ENCODE data around the gene RYR3.

The RYR3 gene

DNA sequence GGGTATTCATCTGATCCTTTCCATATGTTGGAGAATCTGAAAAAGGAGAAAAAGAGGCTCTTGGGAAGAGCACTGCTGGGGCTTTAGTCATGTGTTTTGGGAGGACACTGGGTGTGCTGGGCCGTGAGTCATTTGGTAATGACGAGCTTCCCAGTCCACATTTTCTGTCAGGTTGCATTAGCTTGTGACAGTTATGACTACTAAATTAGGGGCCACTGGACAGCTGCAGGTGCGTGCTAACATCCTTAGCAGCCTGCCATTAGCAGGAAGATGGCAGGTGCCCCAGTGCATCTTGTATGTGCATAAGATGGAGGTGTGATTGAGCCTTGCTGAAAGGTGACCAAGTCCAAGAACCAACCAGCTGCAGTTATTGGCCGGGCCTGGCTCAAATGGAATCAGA, 242.4 kb downstream of the RYR3 start:
- Histone ChIP-seq H3K4me2 (ENCODE audit: low read length, poor library complexity, severe bottlenecking) (no peak overlapping the region), H4K8ac (ENCODE audit: low read length) (no peak overlapping the region), H2BK5ac (ENCODE audit: low read depth, low read length, poor library complexity, severe bottlenecking) (no peak overlapping the region), H3K4me3 (ENCODE audit: insufficient read depth in 1 of 2, low read depth in 1 of 2, low read length in 2 of 2) (no peak overlapping the region), H3K9ac (ENCODE audit: low read length) (no peak overlapping the region), H3K18ac (ENCODE audit: low read depth in 1 of 2, low read length in 2 of 2) (no peak overlapping the region), H3K79me1 (replicated peaks; ENCODE audit: low read length, poor library complexity, severe bottlenecking) (no peaks in the 10 kb centered on the region), H3K4ac (ENCODE audit: low read depth in 1 of 2, low read length in 2 of 2) (no peak overlapping the region), H2AK5ac (ENCODE audit: low read length, severe bottlenecking) (no peak overlapping the region), H3K36me3 (ENCODE audit: control insufficient read depth in 1 of 2, insufficient read depth in 2 of 2, low read depth in 1 of 2, low read length in 2 of 2) (peaks cover 0 to 20% of the 10 kb centered on the region in 2 experiments), H3K9me3 (ENCODE audit: control insufficient read depth, low read length) (peaks cover 45% of the 10 kb centered on the region), H2BK15ac (ENCODE audit: low read depth, poor library complexity, severe bottlenecking) (no peak overlapping the region), H2BK120ac (ENCODE audit: low read depth, low read length) (no peak overlapping the region), H2BK12ac (ENCODE audit: low read length in 2 of 2) (no peak overlapping the region), H3K4me1 (ENCODE audit: control insufficient read depth, insufficient read depth, low read depth, low read length) (no peaks in the 10 kb centered on the region), H3K27me3 (ENCODE audit: control insufficient read depth in 1 of 2, insufficient read depth in 1 of 2, low read length in 2 of 2) (peaks cover 0 to 4% of the 10 kb centered on the region in 2 experiments), H4K91ac (ENCODE audit: low read length) (no peak overlapping the region), H3K14ac (ENCODE audit: low read length in 2 of 2) (no peak overlapping the region), H3K27ac (ENCODE audit: low read length, poor library complexity, severe bottlenecking) (no peak overlapping the region), H2AFZ (ENCODE audit: low read depth, low read length) (no peak overlapping the region), H3K23ac (ENCODE audit: low read length in 2 of 2) (no peak overlapping the region)
- no peak for DNase-seq
- WGBS, result 55% methylated on average over 3 of the region's 4 CpGs

DNA sequence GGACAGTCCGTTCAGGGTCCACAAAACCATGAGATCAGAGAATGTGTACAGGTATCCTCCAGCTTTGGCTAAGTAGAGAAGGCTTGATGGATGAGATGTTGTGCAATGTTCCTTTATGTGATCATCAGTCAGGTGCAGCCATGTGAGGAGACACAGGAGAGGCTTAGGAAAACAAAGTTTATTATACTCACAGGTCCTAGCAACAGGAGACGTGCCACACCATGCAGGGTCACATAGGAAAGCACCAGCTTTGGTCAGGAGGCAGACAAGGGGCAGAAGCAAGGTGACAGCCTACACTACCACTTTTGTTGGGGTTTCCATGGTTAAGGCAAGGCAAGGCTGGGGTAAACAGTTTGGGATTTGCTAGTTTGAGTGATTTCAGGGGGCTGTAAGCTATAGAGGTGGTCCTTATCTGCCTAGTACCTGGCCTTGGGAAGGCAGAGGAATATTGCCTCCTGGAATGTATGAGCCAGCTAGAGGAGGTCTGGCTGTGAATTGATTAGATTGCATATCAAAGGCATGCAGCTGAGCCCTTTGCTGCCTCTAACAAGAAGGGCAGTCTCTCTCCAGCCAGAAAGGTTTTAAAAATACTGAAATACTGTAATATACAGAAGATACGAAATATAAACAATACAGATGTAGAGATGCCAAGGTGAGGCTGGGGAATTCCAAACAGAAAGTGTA, 248.6 kb downstream of the RYR3 start:
- no peak overlapping the region for H2AFZ ChIP-seq (ENCODE audit: low read depth, low read length)
- peaks cover 0 to 5% of the 10 kb centered on the region in 2 experiments for H3K36me3 ChIP-seq (ENCODE audit: control insufficient read depth in 1 of 2, insufficient read depth in 2 of 2, low read depth in 1 of 2, low read length in 2 of 2)
- no peak overlapping the region for H2BK15ac ChIP-seq (ENCODE audit: low read depth, poor library complexity, severe bottlenecking)
- no peak overlapping the region for H3K23ac ChIP-seq (ENCODE audit: low read length in 2 of 2)
- no peak overlapping the region for H2BK12ac ChIP-seq (ENCODE audit: low read length in 2 of 2)
- WGBS, result 27% methylated on average over 3 of the region's 3 CpGs
- H3K14ac ChIP-seq (ENCODE audit: low read length in 2 of 2), result no peak overlapping the region
- peaks cover 2% of the 10 kb centered on the region for H3K4me1 ChIP-seq (ENCODE audit: control insufficient read depth, insufficient read depth, low read depth, low read length)
- H2AK5ac ChIP-seq (ENCODE audit: low read length, severe bottlenecking), result no peak overlapping the region
- no peak overlapping the region for H4K91ac ChIP-seq (ENCODE audit: low read length)
- no peak overlapping the region for H3K9ac ChIP-seq (ENCODE audit: low read length)
- H3K9me3 ChIP-seq (ENCODE audit: control insufficient read depth, low read length), result peaks cover 5% of the 10 kb centered on the region
- H4K8ac ChIP-seq (ENCODE audit: low read length), result no peak overlapping the region
- no peak overlapping the region for H2BK5ac ChIP-seq (ENCODE audit: low read depth, low read length, poor library complexity, severe bottlenecking)
- H3K27ac ChIP-seq (ENCODE audit: low read length, poor library complexity, severe bottlenecking), result no peak overlapping the region
- no peak overlapping the region for H3K4me2 ChIP-seq (ENCODE audit: low read length, poor library complexity, severe bottlenecking)
- DNase-seq, result no peak
- no peak overlapping the region for H3K4me3 ChIP-seq (ENCODE audit: insufficient read depth in 1 of 2, low read depth in 1 of 2, low read length in 2 of 2)
- H3K18ac ChIP-seq (ENCODE audit: low read depth in 1 of 2, low read length in 2 of 2), result no peak overlapping the region
- H2BK120ac ChIP-seq (ENCODE audit: low read depth, low read length), result no peak overlapping the region
- peaks cover 4 to 39% of the 10 kb centered on the region in 2 experiments for H3K27me3 ChIP-seq (ENCODE audit: control insufficient read depth in 1 of 2, insufficient read depth in 1 of 2, low read length in 2 of 2)
- H3K79me1 ChIP-seq (replicated peaks; ENCODE audit: low read length, poor library complexity, severe bottlenecking), result no peaks in the 10 kb centered on the region
- H3K4ac ChIP-seq (ENCODE audit: low read depth in 1 of 2, low read length in 2 of 2), result no peak overlapping the region

DNA sequence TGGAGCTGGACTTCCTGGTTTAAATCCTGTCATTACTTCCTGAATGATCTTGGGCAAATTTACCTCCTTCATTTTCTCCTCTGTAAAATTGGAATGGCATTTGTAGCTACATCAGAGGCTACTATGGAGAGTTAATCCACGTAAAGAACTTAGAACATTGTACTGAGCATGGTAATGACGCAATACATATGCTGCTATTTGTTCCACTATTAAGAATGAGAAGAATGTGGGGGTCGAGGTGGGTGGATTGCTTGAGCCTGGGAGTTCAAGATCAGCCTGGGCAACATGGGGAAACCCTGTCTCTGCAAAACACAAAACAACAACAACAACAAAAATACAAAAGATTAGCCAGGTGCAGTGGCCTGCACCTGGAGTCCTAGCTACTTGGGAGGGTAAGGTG, 250.6 kb downstream of the RYR3 start:
- Histone ChIP-seq H3K18ac (ENCODE audit: low read depth in 1 of 2, low read length in 2 of 2) (no peak overlapping the region), H3K4me1 (ENCODE audit: control insufficient read depth, insufficient read depth, low read depth, low read length) (peaks cover 2% of the 10 kb centered on the region), H3K27ac (ENCODE audit: low read length, poor library complexity, severe bottlenecking) (no peak overlapping the region), H2BK15ac (ENCODE audit: low read depth, poor library complexity, severe bottlenecking) (no peak overlapping the region), H3K27me3 (ENCODE audit: control insufficient read depth in 1 of 2, insufficient read depth in 1 of 2, low read length in 2 of 2) (peaks cover 4 to 44% of the 10 kb centered on the region in 2 experiments), H2AK5ac (ENCODE audit: low read length, severe bottlenecking) (no peak overlapping the region), H3K9ac (ENCODE audit: low read length) (no peak overlapping the region), H3K9me3 (ENCODE audit: control insufficient read depth, low read length) (peaks cover 10% of the 10 kb centered on the region), H2AFZ (ENCODE audit: low read depth, low read length) (no peak overlapping the region), H3K79me1 (replicated peaks; ENCODE audit: low read length, poor library complexity, severe bottlenecking) (no peaks in the 10 kb centered on the region), H3K4ac (ENCODE audit: low read depth in 1 of 2, low read length in 2 of 2) (no peak overlapping the region), H3K36me3 (ENCODE audit: control insufficient read depth in 1 of 2, insufficient read depth in 2 of 2, low read depth in 1 of 2, low read length in 2 of 2) (peaks cover 0 to 4% of the 10 kb centered on the region in 2 experiments), H4K91ac (ENCODE audit: low read length) (no peak overlapping the region), H3K4me3 (ENCODE audit: insufficient read depth in 1 of 2, low read depth in 1 of 2, low read length in 2 of 2) (no peak overlapping the region), H3K4me2 (ENCODE audit: low read length, poor library complexity, severe bottlenecking) (no peak overlapping the region), H3K23ac (ENCODE audit: low read length in 2 of 2) (no peak overlapping the region), H4K8ac (ENCODE audit: low read length) (no peak overlapping the region), H3K14ac (ENCODE audit: low read length in 2 of 2) (no peak overlapping the region), H2BK120ac (ENCODE audit: low read depth, low read length) (no peak overlapping the region), H2BK5ac (ENCODE audit: low read depth, low read length, poor library complexity, severe bottlenecking) (no peak overlapping the region), H2BK12ac (ENCODE audit: low read length in 2 of 2) (no peak overlapping the region)
- DNase-seq, result no peak
- WGBS, result no CpG with 5 or more reads among the region's 3 CpGs

DNA sequence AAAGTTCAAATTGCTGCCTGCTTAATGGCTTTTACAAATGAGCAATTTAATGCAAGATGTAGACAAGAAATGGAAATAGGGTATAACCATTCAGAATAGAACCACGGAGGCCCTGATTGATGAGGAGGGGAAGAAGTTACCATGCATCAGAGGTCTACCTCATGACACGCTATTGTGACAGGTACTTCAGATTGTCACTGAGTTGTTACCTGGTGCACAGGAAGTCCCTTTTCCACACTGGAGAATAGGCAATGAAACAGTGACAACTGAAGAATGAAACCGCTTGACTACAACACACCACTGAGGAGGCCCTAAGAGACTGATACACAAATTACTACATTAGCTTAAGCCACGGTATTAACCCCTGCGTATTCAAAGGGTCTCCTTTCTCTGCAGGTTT, 251.2 kb downstream of the RYR3 start:
- H3K27me3 ChIP-seq (ENCODE audit: control insufficient read depth in 1 of 2, insufficient read depth in 1 of 2, low read length in 2 of 2), result peaks cover 4 to 42% of the 10 kb centered on the region in 2 experiments
- no peak for DNase-seq

More for the DNA sequence above, 251.2 kb downstream of the RYR3 start:
- Histone ChIP-seq H2BK15ac (ENCODE audit: low read depth, poor library complexity, severe bottlenecking) (no peak overlapping the region), H4K8ac (ENCODE audit: low read length) (no peak overlapping the region), H3K23ac (ENCODE audit: low read length in 2 of 2) (no peak overlapping the region), H3K4me2 (ENCODE audit: low read length, poor library complexity, severe bottlenecking) (no peak overlapping the region), H3K79me1 (replicated peaks; ENCODE audit: low read length, poor library complexity, severe bottlenecking) (no peaks in the 10 kb centered on the region), H2AK5ac (ENCODE audit: low read length, severe bottlenecking) (no peak overlapping the region), H2BK12ac (ENCODE audit: low read length in 2 of 2) (no peak overlapping the region), H2AFZ (ENCODE audit: low read depth, low read length) (no peak overlapping the region), H3K14ac (ENCODE audit: low read length in 2 of 2) (no peak overlapping the region), H4K91ac (ENCODE audit: low read length) (no peak overlapping the region), H3K18ac (ENCODE audit: low read depth in 1 of 2, low read length in 2 of 2) (no peak overlapping the region), H2BK5ac (ENCODE audit: low read depth, low read length, poor library complexity, severe bottlenecking) (no peak overlapping the region), H2BK120ac (ENCODE audit: low read depth, low read length) (no peak overlapping the region), H3K9me3 (ENCODE audit: control insufficient read depth, low read length) (peaks cover 10% of the 10 kb centered on the region), H3K9ac (ENCODE audit: low read length) (no peak overlapping the region), H3K4me3 (ENCODE audit: insufficient read depth in 1 of 2, low read depth in 1 of 2, low read length in 2 of 2) (no peak overlapping the region), H3K36me3 (ENCODE audit: control insufficient read depth in 1 of 2, insufficient read depth in 2 of 2, low read depth in 1 of 2, low read length in 2 of 2) (peaks cover 0 to 7% of the 10 kb centered on the region in 2 experiments), H3K27ac (ENCODE audit: low read length, poor library complexity, severe bottlenecking) (no peak overlapping the region), H3K4me1 (ENCODE audit: control insufficient read depth, insufficient read depth, low read depth, low read length) (peaks cover 2% of the 10 kb centered on the region), H3K4ac (ENCODE audit: low read depth in 1 of 2, low read length in 2 of 2) (no peak overlapping the region)
- WGBS, result 94% methylated on average over 3 of the region's 5 CpGs

All from mesenchymal stem cell (in vitro differentiated cells and primary cell).